Embryonic facial prominence (tissue), 1 donor: Measurements from ENCODE around the gene HCN2.
"Not testable (repeated sequence)": the region's sequence is repeated elsewhere in the genome, so short reads cannot be mapped to it uniquely, and the experiment has no call there.

Source experiments
- DNase-seq: peaks from one replicate; pipeline ENCODE4 v3.0.0-alpha.2; 2016; ENCODE audit errors: extremely low spot score

The HCN2 gene

DNA sequence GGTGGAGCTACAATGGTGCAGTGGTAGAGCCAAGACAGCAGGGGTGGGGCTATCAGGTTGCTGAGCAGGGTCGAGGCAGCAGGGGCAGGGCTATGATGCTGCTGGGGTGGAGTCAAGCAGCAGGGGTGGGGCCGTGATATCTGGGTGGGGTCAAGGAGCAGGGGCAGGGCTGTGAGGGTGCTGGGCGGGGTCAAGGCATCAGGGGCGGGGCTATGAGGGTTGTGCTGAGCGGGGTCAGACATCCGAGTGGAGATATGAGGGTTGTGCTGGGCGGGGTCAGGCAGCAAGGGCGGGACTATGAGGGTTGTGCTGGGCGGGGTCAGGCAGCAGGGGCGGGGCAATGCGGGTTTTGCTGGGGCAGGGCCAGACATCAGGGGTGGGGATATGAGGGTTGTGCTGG lies 14.7 kb downstream of the HCN2 start:
- DNase-seq: no peak

DNA sequence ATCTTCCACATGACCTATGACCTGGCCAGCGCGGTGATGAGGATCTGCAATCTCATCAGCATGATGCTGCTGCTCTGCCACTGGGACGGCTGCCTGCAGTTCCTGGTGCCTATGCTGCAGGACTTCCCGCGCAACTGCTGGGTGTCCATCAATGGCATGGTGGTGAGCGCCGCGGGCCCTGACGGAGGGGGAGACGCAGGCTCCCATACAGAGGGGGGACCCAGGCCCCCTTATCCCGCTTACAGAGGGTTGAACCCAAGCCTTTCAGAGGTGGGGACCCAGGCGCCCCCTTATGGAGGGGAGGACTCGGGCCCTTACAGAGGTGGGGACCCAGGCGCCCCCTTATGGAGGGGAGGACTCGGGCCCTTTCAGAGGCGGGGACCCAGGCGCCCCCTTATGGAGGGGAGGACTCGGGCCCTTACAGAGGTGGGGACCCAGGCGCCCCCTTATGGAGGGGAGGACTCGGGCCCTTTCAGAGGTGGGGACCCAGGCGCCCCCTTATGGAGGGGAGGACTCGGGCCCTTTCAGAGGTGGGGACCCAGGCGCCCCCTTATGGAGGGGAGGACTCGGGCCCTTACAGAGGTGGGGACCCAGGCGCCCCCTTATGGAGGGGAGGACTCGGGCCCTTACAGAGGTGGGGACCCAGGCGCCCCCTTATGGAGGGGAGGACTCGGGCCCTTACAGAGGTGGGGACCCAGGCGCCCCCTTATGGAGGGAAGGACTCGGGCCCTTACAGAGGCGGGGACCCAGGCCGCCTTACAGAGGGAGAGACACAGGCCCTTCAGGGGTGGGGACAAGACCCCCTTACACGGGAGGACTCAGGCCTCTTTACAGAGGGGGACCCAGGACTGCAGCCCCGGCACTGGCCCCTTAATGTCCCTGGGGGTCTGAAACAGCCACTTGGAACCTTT lies 15.6 kb downstream of the HCN2 start:
- DNase-seq: not testable (repeated sequence)

DNA sequence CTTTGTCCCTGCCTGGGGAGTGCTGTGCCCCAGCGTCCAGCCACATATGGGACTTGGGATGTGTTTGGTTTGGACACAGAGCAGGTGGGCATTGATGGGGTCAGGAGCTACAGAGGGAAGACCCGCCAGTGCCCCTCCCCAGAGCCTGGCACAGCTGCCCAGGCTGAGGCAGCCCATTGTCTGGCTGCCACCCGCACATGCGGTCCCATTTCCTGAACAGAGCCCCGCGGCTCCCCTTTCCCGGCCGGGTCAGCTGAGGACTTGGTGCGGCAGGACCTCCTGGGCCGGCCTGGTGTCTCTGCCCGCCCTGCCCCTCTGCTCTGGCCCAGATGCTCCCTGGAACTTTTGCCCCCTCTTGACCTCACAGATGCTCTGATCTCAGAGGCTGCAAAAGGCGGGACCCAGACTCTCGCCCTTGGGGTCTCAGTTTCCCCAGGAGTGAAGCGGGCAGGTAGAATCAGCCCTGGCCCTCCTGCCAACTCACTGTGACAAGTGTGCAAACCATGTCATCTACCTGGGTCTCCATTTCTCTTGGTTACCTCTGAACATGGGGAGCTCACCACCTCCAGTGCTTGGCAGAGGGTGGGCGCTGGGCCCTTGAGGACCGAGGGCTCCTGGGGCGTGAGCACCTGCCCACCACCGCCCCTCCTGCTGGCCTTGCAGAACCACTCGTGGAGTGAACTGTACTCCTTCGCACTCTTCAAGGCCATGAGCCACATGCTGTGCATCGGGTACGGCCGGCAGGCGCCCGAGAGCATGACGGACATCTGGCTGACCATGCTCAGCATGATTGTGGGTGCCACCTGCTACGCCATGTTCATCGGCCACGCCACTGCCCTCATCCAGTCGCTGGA lies 17.8 kb downstream of the HCN2 start:
- no peak for DNase-seq

DNA sequence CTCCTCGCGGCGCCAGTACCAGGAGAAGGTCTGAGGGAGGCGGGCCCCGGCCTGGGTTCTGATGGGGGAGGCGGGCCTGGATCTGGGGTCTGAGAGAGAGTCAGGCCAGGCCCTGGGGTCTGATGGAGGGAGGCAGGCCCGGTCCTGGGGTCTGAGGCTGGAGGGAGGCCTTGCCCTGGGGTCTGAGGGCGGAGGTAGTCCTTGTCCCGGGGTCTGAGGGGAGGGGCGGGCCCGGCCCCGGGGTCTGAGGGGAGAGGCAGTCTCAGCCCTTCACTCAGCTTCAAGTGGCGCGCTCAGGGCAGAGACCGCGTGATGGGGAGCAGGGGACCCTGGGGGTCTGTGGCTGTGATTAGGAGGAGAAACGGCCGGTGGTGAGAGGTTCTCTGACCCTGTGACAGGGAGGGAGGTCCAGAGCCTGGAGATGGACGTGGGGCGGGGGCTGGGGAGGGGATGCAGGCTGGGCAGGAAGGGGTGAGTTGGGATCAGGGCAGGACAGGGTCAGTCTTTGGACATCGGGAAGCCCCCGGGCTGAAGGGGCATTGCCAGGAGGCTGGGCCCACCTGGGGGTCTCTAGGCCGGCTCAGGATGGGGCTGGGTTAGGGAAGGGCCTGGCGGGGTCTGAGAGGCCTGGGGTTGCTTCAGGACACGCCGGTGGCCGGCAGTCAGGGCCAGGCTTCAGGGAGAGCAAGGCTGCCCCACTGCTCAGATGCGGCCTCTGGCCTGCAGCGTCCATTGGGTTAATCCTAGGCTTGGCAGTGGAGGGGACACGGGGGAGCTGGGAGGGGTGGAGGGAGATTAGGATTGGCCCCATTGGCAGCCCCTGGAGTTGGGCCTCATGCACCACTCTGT lies 18.7 kb downstream of the HCN2 start:
- no peak for DNase-seq

DNA sequence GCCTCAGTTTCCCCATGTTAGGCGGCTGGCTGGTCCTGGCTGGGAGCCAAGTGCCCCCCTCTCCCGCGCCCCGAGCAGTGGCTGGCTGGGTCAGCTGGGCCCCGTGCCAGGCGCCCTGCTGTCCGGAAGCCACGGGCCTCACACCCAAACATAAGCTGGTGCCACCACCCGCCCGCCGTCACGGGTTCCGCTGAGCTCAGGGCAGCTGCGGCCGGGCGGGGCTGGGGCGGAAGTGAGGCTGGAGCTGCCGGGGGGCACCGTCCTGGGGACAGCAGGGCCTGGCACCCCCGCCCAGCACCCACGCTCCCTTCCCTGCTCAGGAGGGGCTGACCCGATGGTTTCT lies 19.3 kb downstream of the HCN2 start:
- no peak for DNase-seq

DNA sequence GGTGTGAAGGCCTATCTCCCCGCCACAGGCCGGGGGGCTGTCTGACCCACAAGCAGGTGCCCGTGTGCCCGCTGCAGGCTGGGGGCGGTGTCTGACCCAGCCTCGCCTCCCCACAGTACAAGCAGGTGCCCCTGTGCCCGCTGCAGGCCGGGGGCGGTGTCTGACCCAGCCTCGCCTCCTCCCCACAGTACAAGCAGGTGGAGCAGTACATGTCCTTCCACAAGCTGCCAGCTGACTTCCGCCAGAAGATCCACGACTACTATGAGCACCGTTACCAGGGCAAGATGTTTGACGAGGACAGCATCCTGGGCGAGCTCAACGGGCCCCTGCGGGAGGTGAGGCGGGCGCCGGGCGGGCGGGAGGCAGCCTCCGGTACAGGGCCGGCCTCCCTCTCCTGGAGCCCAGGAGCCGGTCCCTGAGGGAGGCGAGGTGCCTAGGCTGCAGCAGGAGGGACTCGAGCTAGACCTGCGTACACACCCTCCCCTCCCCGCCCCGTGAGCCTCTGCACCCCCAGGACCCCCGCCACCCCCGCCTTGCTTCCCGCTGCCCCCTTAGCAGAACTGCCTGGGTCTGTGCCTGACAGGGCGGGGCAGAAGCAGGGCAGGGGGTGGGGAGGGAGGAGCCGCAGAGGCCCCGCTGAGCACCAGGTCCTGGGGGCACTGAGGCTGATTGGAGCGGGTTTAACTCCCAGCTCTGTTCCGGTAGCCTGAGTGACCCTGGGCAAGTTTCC lies 20.6 kb downstream of the HCN2 start:
- DNase-seq: no peak

DNA sequence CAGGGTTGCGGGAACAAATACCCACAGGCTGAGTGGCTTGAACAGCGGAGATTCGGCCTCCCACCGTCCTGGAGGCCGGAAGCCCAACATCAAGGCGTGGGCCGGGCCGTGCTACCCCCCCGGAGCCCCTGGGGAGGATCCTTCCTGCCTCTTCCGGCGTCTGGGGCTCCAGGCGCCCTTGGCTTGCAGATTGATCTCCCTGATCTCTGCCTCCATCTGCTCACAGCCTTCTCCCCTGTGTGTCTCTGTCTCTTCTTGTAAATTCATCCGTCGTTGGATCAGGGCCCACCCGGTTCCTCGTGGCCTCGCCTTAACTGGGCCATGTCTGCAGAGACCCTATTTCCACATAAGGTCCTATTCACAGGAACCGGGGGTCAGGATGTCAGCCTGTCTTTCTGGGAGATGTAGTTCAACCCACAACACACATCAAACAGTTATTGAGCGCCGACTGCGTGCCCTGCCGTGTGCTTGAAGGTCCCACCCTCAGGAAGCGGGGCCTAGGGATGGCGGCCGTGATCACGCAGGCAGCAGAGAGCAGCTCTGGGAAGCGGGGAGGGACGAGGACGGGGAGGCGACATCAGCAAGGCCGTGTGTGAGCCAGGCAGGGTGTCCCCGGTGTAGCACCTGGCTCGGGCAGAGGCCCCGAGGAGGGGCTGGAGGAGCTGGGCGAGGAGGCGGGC lies 21.3 kb downstream of the HCN2 start:
- no peak for DNase-seq

DNA sequence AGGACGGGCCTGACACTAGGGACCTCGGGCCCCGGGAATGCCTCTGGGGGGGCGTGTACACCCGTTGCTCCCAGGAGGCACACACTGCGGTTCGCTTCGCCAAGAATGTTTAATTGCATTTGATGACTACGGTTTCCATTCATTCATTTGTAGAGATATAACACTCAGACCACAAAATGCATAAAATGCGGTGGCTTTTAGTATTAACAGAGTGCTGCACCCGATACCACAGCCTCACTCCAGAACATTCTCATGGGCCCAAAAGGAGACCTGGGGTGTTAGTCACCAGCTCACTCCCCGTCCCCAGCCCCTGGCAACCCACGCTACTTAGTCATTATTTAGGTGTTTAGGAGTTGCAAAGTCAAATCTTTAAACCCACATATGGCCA lies 21.8 kb downstream of the HCN2 start:
- no peak for DNase-seq

DNA sequence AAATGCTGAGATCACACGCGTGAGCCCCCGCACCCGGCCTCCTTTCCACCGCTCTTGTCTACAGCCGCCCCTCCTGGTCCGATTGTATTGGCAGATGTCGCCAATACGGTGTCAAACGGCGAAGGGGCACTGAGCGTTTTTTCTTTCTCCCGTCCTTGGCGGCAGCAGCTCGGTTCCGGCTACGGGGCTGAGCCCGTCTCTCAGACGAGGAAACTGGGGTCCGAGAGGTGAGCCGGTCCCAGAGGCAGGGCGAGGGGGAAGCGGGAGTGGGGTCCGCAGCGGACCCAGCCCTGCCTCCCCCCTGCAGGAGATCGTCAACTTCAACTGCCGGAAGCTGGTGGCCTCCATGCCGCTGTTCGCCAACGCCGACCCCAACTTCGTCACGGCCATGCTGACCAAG lies 23.3 kb downstream of the HCN2 start:
- no peak for DNase-seq

DNA sequence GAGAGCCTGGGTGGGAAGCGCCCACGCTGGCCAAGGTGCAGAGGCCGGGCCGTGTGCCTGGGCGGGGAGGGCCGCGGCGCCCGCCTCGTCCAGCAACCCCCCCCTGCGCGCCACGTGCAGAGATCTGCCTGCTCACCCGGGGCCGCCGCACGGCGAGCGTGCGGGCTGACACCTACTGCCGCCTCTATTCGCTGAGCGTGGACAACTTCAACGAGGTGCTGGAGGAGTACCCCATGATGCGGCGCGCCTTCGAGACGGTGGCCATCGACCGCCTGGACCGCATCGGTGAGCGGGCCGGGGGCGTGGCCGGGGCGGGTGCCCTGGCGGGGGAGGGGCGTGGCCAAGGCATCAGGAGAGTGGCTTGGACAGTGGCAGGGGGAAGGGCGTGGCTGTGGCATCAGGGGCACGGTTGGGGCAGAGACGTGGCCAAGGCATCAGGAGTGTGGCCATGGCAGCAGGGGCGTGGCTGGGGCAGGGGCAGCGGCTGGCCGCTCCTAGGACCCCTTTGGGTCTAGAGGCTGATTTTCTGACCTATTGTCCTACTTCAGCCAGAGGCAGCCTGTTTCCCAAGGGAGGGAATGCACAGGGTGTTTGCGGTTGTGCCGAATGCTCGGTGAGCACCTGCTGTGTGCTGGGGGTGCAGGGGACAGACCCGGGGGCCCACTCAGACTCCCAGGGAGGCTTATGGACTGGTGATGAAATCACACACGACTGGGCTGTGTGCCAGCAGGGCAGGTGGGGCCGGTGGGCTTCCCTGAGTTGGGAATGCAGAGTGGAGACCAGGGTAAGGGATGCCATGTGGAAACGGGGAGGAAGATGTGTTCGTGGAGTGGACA lies 24.3 kb downstream of the HCN2 start:
- no peak for DNase-seq

DNA sequence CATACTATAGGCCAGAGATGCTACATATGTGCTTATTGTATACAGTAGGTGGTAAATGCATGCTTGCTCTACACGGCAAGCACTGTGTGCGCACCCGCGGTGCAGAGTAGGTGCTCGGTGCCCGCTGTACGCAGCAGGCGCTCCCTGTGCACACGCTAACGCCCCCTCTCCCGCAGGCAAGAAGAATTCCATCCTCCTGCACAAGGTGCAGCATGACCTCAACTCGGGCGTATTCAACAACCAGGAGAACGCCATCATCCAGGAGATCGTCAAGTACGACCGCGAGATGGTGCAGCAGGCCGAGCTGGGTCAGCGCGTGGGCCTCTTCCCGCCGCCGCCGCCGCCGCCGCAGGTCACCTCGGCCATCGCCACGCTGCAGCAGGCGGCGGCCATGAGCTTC lies 25.9 kb downstream of the HCN2 start:
- no peak for DNase-seq

DNA sequence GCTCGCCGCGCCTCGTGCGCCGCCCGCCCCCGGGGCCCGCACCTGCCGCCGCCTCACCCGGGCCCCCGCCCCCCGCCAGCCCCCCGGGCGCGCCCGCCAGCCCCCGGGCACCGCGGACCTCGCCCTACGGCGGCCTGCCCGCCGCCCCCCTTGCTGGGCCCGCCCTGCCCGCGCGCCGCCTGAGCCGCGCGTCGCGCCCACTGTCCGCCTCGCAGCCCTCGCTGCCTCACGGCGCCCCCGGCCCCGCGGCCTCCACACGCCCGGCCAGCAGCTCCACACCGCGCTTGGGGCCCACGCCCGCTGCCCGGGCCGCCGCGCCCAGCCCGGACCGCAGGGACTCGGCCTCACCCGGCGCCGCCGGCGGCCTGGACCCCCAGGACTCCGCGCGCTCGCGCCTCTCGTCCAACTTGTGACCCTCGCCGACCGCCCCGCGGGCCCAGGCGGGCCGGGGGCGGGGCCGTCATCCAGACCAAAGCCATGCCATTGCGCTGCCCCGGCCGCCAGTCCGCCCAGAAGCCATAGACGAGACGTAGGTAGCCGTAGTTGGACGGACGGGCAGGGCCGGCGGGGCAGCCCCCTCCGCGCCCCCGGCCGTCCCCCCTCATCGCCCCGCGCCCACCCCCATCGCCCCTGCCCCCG lies 26.5 kb downstream of the HCN2 start:
- DNase-seq: no peak

DNA sequence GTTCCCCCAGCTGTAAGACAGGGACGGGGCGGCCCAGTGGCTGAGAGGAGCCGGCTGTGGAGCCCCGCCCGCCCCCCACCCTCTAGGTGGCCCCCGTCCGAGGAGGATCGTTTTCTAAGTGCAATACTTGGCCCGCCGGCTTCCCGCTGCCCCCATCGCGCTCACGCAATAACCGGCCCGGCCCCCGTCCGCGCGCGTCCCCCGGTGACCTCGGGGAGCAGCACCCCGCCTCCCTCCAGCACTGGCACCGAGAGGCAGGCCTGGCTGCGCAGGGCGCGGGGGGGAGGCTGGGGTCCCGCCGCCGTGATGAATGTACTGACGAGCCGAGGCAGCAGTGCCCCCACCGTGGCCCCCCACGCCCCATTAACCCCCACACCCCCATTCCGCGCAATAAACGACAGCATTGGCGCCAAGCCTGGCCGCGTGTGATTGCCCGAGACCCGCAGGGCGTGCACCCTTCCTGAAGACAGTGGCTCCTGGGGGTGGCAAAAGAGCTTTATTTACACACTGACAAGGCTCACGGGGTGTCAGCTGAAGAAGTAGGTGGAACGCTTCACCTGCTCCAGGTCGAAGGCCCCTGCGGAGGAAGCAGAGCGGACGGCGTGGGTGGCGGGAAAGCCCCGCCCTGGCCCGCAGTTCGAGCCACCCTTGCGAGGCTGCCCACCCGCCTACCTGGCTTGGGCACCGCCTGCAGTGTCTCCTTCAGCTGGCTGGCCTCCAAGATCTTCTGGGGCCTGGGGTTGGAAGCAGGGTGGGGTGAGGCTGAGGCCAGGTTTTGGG lies 27.3 kb downstream of the HCN2 start:
- no peak for DNase-seq

DNA sequence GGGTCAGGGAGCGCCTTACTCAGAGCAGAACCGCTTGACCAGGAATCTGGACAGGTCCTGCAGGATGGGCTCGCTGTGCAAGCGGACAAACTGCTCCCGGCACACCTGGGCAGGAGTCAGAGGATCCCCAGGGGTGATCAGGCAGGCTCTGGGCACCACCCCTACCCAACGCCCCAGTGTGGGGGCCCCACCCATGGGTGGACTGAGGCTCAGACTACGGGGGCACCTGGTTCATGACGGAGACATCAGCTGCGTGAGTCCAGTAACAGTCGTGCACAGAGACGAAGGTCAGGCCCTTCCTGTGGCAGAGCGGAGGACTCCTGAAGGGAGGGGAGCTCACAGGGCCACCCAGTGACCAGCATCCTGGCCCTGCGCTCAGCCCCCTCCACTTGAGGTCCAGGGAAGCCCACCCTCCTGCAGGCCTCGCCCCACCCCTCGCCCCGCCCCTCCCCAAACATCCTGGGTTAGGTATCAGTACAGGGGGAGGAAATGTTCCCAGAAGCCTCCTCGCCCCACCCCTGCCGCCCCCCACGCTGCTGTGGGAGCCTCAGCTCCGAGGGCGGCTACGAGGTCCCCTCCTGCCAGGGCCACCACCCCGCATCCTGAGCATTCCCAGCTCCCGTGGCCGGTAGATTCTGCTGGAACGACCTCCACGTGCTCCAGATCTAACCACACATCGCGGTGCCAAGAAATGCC lies 28.0 kb downstream of the HCN2 start:
- no peak for DNase-seq

DNA sequence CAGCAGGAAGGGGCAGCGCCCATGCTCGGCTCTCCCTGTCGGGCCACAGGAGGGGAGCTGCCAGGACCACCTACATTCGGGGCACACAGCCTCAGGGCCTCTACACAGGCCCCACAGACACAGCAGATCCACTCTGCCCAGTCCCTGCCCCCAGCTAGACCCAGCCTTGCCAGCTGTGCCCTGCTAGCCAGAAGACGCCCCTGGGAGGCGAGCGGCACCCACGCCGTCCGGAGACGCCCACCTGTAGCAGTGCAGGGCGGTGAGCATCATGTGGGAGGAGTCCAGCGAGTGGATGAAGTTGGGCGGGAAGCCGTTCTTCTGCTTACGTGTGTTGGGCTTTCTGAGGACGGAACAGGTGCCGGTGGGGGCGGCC lies 28.6 kb downstream of the HCN2 start:
- DNase-seq: no peak

DNA sequence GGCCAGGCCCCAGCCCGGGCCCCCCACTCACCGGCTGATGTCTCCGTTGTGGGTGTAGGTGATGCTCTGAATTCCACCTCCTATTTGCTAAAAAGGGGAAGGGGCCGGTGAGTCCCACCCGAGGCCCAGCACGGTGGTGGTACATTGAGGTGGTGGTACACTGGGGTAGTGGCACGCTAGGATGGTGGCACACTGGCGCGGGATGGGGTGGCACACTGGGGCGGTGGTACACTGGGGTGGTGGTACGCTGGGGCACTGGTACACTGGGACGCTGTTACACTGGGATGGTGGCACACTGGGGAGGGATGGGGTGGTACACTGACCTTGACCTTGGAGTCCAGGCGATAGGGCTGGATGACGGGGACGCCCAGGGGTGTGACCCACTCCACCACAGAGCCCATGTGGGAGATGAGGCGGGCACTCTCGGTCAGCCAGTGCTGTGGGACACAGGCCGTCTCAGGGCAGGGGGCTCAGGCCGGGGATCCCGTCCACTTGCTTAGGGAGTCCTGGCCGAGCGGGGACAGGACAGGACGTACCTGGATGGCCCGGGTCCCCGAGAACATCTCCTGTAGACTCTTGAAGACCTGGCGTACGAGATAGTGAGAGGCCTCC lies 29.1 kb downstream of the HCN2 start:
- DNase-seq: no peak

DNA sequence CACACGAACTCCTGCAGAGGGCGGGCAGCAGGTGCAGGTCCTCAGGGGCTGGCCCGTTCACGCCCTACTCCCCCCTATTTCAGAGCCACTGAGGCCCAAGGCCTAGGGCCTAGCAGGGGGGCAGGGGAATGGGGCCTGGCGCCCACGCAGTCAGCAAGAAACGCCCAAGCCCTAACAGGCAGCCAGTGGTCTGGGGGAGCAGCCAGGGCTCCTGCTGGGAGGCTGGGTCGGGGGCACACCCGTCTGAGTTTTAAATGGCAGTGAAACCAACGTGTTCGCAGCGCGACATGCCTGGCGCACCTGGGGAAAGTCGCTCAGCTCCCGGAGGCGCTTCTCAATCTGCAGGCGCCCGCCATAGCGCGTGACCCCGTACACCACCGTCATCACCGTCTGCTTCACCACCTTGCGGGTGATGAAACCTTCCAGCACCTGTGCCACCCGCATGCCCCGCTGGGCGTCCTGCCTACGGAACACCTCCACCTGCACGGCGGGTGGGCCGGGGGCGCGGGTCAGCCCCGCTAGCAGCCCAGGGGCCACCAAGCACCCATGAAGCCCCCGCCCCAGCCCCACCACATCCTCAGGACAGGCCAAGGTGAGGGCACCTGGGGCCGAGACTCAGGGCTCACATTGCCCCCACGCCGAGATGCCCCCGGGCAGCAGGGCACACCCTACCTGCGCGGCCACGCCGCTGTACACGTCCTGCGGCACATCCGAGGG lies 29.8 kb downstream of the HCN2 start:
- DNase-seq: no peak
